Endothelial cell of umbilical vein (primary cell): ENCODE results near the gene EMD.

Source experiments
- EZH2 ChIP-seq: IDR thresholded peaks from 2 replicates; pipeline ENCODE4 v1.6.1; 2012; ENCODE audit warnings: borderline replicate concordance, low read depth, mild to moderate bottlenecking, moderate library complexity, low read length, inconsistent platforms; ENCODE audit not compliant: severe bottlenecking
- FOS ChIP-seq: IDR thresholded peaks from 2 replicates; pipeline ENCODE4 v1.6.1; 2011; ENCODE audit warnings: mild to moderate bottlenecking, low read length, moderate library complexity, borderline replicate concordance; ENCODE audit not compliant: insufficient read depth
- GATA2 ChIP-seq: IDR thresholded peaks from 2 replicates; pipeline ENCODE4 v1.7.0; 2011; ENCODE audit warnings: low read depth, mild to moderate bottlenecking, moderate library complexity, mixed read lengths, low read length; ENCODE audit not compliant: insufficient read length, insufficient read depth
- JUN ChIP-seq: IDR thresholded peaks from 2 replicates; pipeline ENCODE4 v1.6.1; 2011; ENCODE audit warnings: borderline replicate concordance, low read depth; ENCODE audit not compliant: insufficient read length, insufficient read depth
- MYC ChIP-seq: IDR thresholded peaks from one replicate; pipeline ENCODE4 v1.6.1; 2011; ENCODE audit warnings: mild to moderate bottlenecking, low read depth, low read length
- POLR2A ChIP-seq: IDR thresholded peaks from 2 replicates; pipeline ENCODE4 v1.6.1; 2012; ENCODE audit warnings: low read depth, mild to moderate bottlenecking, control low read depth, low read length
- POLR2AphosphoS5 ChIP-seq: IDR thresholded peaks from 2 replicates; pipeline ENCODE4 v1.6.1; 2012; ENCODE audit warnings: low read depth, mild to moderate bottlenecking, control low read depth, low read length, moderate library complexity; ENCODE audit not compliant: insufficient read depth
- TF ChIP-seq, protein P1 (sequence below), 2 donors: IDR thresholded peaks; 1 replicate in 1 of 2; 2 replicates in 1 of 2; pipeline ENCODE4 v1.5.1; 2011; ENCODE audit warnings: low read length in 2 of 2, mild to moderate bottlenecking in 2 of 2, moderate library complexity in 2 of 2, control low read depth in 1 of 2, inconsistent platforms in 1 of 2, low read depth in 1 of 2; ENCODE audit not compliant: insufficient read depth in 1 of 2; ENCODE audit errors: extremely low read depth in 1 of 2
- TF ChIP-seq, protein P2 (sequence below): IDR thresholded peaks from 2 replicates; pipeline ENCODE4 v1.6.1; 2011; ENCODE audit not compliant: insufficient read depth, insufficient read length

- TF ChIP-seq POLR2AphosphoS5 (no peak), EZH2 (no peak), POLR2A (no peak), JUN (no peak), GATA2 (no peak), MYC (no peak), FOS (no peak)
- TF ChIP-seq, protein P1, sequence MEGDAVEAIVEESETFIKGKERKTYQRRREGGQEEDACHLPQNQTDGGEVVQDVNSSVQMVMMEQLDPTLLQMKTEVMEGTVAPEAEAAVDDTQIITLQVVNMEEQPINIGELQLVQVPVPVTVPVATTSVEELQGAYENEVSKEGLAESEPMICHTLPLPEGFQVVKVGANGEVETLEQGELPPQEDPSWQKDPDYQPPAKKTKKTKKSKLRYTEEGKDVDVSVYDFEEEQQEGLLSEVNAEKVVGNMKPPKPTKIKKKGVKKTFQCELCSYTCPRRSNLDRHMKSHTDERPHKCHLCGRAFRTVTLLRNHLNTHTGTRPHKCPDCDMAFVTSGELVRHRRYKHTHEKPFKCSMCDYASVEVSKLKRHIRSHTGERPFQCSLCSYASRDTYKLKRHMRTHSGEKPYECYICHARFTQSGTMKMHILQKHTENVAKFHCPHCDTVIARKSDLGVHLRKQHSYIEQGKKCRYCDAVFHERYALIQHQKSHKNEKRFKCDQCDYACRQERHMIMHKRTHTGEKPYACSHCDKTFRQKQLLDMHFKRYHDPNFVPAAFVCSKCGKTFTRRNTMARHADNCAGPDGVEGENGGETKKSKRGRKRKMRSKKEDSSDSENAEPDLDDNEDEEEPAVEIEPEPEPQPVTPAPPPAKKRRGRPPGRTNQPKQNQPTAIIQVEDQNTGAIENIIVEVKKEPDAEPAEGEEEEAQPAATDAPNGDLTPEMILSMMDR (IDR thresholded peaks at IDR 0.05; ENCODE audit: extremely low read depth in 1 of 2, insufficient read depth in 1 of 2, low read depth in 1 of 2, low read length in 2 of 2), result no peak
- TF ChIP-seq, protein P2, sequence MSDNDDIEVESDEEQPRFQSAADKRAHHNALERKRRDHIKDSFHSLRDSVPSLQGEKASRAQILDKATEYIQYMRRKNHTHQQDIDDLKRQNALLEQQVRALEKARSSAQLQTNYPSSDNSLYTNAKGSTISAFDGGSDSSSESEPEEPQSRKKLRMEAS, result no peak
Measured at GRCh38 chrX:154371789-154372300, 7.2 kb upstream of the EMD start.
